Measurements from ENCODE around the gene PFKP. TPM values are rescaled to one million over a fixed set of nuclear protein-coding genes. Genes with fewer than 3 reads are reported as not detected.

Gene PFKP
- total RNA-seq, 1 donor from 2014 or later, result 150 TPM

GRCh38 chr10:3090914-3091787, 23.8 kb downstream of the PFKP start:
- DNase-seq (ENCODE audit: extremely low spot score, unreplicated experiment), result no peak
- H3K4me1 Mint-ChIP-seq (ENCODE audit: unreplicated experiment), result peaks cover 74% of the 10 kb centered on the region
- H3K27me3 Mint-ChIP-seq (ENCODE audit: unreplicated experiment), result no peaks in the 10 kb centered on the region
- no peak for TF ChIP-seq CTCF (IDR thresholded peaks at IDR 0.05)
- H3K9me3 Mint-ChIP-seq (ENCODE audit: unreplicated experiment), result no peaks in the 10 kb centered on the region
- peaks cover 6% of the 10 kb centered on the region for H3K36me3 Mint-ChIP-seq (ENCODE audit: unreplicated experiment)
- H3K4me3 Mint-ChIP-seq (ENCODE audit: unreplicated experiment), result peak overlapping the region; percentile 51
- H3K27ac Mint-ChIP-seq (ENCODE audit: unreplicated experiment), result peak overlapping the region; percentile 96

GRCh38 chr10:3091921-3092320, 24.6 kb downstream of the PFKP start:
- H3K27ac Mint-ChIP-seq (ENCODE audit: unreplicated experiment), result peak overlapping the region; percentile 96

GRCh38 chr10:3093996-3094395, 26.6 kb downstream of the PFKP start:
- no peak overlapping the region for H3K4me3 Mint-ChIP-seq (ENCODE audit: unreplicated experiment)
- H3K27me3 Mint-ChIP-seq (ENCODE audit: unreplicated experiment), result no peaks in the 10 kb centered on the region
- H3K27ac Mint-ChIP-seq (ENCODE audit: unreplicated experiment), result peak overlapping the region; percentile 96
- peaks cover 3% of the 10 kb centered on the region for H3K36me3 Mint-ChIP-seq (ENCODE audit: unreplicated experiment)
- no peaks in the 10 kb centered on the region for H3K9me3 Mint-ChIP-seq (ENCODE audit: unreplicated experiment)
- no peak for TF ChIP-seq CTCF (IDR thresholded peaks at IDR 0.05)
- DNase-seq (ENCODE audit: extremely low spot score, unreplicated experiment), result no peak
- H3K4me1 Mint-ChIP-seq (ENCODE audit: unreplicated experiment), result peaks cover 83% of the 10 kb centered on the region

More at GRCh38 chr10:3091921-3092320, 24.6 kb downstream of the PFKP start:
- Mint-ChIP-seq H3K27me3 (ENCODE audit: unreplicated experiment) (no peaks in the 10 kb centered on the region), H3K36me3 (ENCODE audit: unreplicated experiment) (peaks cover 6% of the 10 kb centered on the region), H3K4me3 (ENCODE audit: unreplicated experiment) (no peak overlapping the region), H3K4me1 (ENCODE audit: unreplicated experiment) (peaks cover 74% of the 10 kb centered on the region), H3K9me3 (ENCODE audit: unreplicated experiment) (no peaks in the 10 kb centered on the region)
- DNase-seq (ENCODE audit: extremely low spot score, unreplicated experiment), result no peak
- no peak for TF ChIP-seq CTCF (IDR thresholded peaks at IDR 0.05)

GRCh38 chr10:3094609-3095036, 27.3 kb downstream of the PFKP start:
- H3K4me3 Mint-ChIP-seq (ENCODE audit: unreplicated experiment), result peak overlapping the region; percentile 52
- H3K27ac Mint-ChIP-seq (ENCODE audit: unreplicated experiment), result peak overlapping the region; percentile 96
- H3K4me1 Mint-ChIP-seq (ENCODE audit: unreplicated experiment), result peaks cover 86% of the 10 kb centered on the region
- no peaks in the 10 kb centered on the region for H3K9me3 Mint-ChIP-seq (ENCODE audit: unreplicated experiment)
- no peak for DNase-seq (ENCODE audit: extremely low spot score, unreplicated experiment)
- H3K36me3 Mint-ChIP-seq (ENCODE audit: unreplicated experiment), result peaks cover 8% of the 10 kb centered on the region
- H3K27me3 Mint-ChIP-seq (ENCODE audit: unreplicated experiment), result no peaks in the 10 kb centered on the region
- no peak for TF ChIP-seq CTCF (IDR thresholded peaks at IDR 0.05)

GRCh38 chr10:3095373-3096139, 28.2 kb downstream of the PFKP start:
- H3K27me3 Mint-ChIP-seq (ENCODE audit: unreplicated experiment), result no peaks in the 10 kb centered on the region
- peaks cover 84% of the 10 kb centered on the region for H3K4me1 Mint-ChIP-seq (ENCODE audit: unreplicated experiment)

More at GRCh38 chr10:3095373-3096139, 28.2 kb downstream of the PFKP start:
- DNase-seq (ENCODE audit: extremely low spot score, unreplicated experiment), result no peak
- Mint-ChIP-seq H3K36me3 (ENCODE audit: unreplicated experiment) (peaks cover 15% of the 10 kb centered on the region), H3K9me3 (ENCODE audit: unreplicated experiment) (no peaks in the 10 kb centered on the region), H3K27ac (ENCODE audit: unreplicated experiment) (peak overlapping the region; percentile 96), H3K4me3 (ENCODE audit: unreplicated experiment) (peak overlapping the region; percentile 52)
- no peak for TF ChIP-seq CTCF (IDR thresholded peaks at IDR 0.05)
